Measurements from ENCODE around the gene FOXP1. TPM values are rescaled to one million over a fixed set of nuclear protein-coding genes. Genes with fewer than 3 reads are reported as not detected.

The FOXP1 gene
- total and polyA plus RNA-seq, 2 of the 13 experiments (the other 11 are each of a cell fraction or from before 2014, with no cell fraction given), result 40.4 to 59.0 TPM

- ATAC-seq (no peak), DNase-seq (ENCODE audit: low spot score) (no peak), FAIRE-seq (no peak)
- no peaks in the 10 kb centered on the region for H3K27me3 ChIP-seq (ENCODE audit: control insufficient read depth in 1 of 2, insufficient read depth in 2 of 2, low read length in 2 of 2)
- H2AFZ ChIP-seq (ENCODE audit: low read length), result no peak overlapping the region
- peaks cover 63% of the 10 kb centered on the region for H3K79me2 ChIP-seq (ENCODE audit: insufficient read depth, low read length)
- peaks cover 2 to 4% of the 10 kb centered on the region in 2 experiments; a peak in 1 of 5 replicates for H3K36me3 ChIP-seq (replicated peaks in 1 of 2; ENCODE audit: control insufficient read depth in 1 of 2, insufficient read depth in 2 of 2, low read length in 2 of 2)
- TF ChIP-seq KLF9 (CRISPR knock-in tag; IDR thresholded peaks at IDR 0.05; ENCODE audit: low read depth), result 0 out of 2 replicates have a peak, but pooled peaks have one; percentile 10
- no peak for TF ChIP-seq ZNF678 (CRISPR knock-in tag; IDR thresholded peaks at IDR 0.05)
- 0 out of 2 replicates have a peak, but pooled peaks have one; percentile 33 for TF ChIP-seq TGIF2 (CRISPR knock-in tag; IDR thresholded peaks at IDR 0.05)
- no peak for TF ChIP-seq GLI4 (CRISPR knock-in tag; IDR thresholded peaks at IDR 0.05; ENCODE audit: borderline replicate concordance)
- intact Hi-C loops (cut with micrococcal nuclease; ENCODE audit: unreplicated experiment), result loop anchor here (2.0 to 10.0 kb wide), 6 partner anchors 34 to 514 kb away; no protein-coding TSS in a partner anchor
- H3K9me3 ChIP-seq (ENCODE audit: low read length), result no peaks in the 10 kb centered on the region
- ChIA-PET CTCF (ENCODE audit: low intra/inter-chr PET ratio, low total read pairs) (no interaction called here), POLR2A (interaction anchor here (0.7 to 1.2 kb wide), 2 partner anchors 35 to 131 kb away, joined by 3 read pairs; no protein-coding TSS in a partner anchor)
- in situ Hi-C loops (cut with HindIII; ENCODE audit: extremely low pct_ligation_motif_present, low pct_unique_long_range_greater_than_20kb), result loop anchor here (5.0 to 10.0 kb wide), 2 partner anchors 274 to 526 kb away; no protein-coding TSS in a partner anchor
- BruUV-seq (replicated peaks), result no TSS peak
- H3K4me3 ChIP-seq (replicated peaks in 1 of 3; ENCODE audit: insufficient read depth in 1 of 3, low read depth in 2 of 3, low read length in 3 of 3), result peak overlapping the region; percentile 91 to 97 (median 95)
- peak overlapping the region; percentile 96 for H3K9ac ChIP-seq (ENCODE audit: insufficient read depth, low read depth, low read length)
- H3K4me2 ChIP-seq (ENCODE audit: low read depth, low read length), result peak overlapping the region; percentile 82
- 2% methylated on average over 17 of the region's 17 CpGs for WGBS (ENCODE audit: low lambda C conversion rate)
- peak overlapping the region; percentile 97 for H3K27ac ChIP-seq (ENCODE audit: extremely low read length, insufficient read depth, low read length)
- H3K4me1 ChIP-seq (ENCODE audit: insufficient read depth, low read length), result peaks cover 63% of the 10 kb centered on the region
- H4K20me1 ChIP-seq (ENCODE audit: insufficient read depth, low read length), result no peaks in the 10 kb centered on the region; the same call in 1 of the 2 replicates
These were observed 2.7 kb downstream of the FOXP1 start for GRCh38 chr3:71580636-71581456.

- Histone ChIP-seq H3K79me2 (ENCODE audit: insufficient read depth, low read length) (peaks cover 68% of the 10 kb centered on the region), H3K27ac (ENCODE audit: extremely low read length, insufficient read depth, low read length) (peak overlapping the region; percentile 97)
- WGBS (ENCODE audit: low lambda C conversion rate), result 0% methylated on average over 4 of the region's 4 CpGs
- TF ChIP-seq RBM39 (IDR thresholded peaks at IDR 0.05; ENCODE audit: low read depth, low read length, poor library complexity, severe bottlenecking) (no peak), AKAP8 (CRISPR knock-in tag; IDR thresholded peaks at IDR 0.05) (no peak), HBP1 (CRISPR knock-in tag; IDR thresholded peaks at IDR 0.05; ENCODE audit: low read depth) (0 out of 2 replicates have a peak, but pooled peaks have one; percentile 46), JUN (CRISPR knock-in tag; IDR thresholded peaks at IDR 0.05) (no peak), ZNF337 (CRISPR knock-in tag; IDR thresholded peaks at IDR 0.05; ENCODE audit: borderline replicate concordance, low read depth) (no peak), ZC3H4 (CRISPR knock-in tag; IDR thresholded peaks at IDR 0.05; ENCODE audit: borderline replicate concordance) (no peak), ZBTB7B (CRISPR knock-in tag; IDR thresholded peaks at IDR 0.05) (no peak), E2F1 (CRISPR knock-in tag; IDR thresholded peaks at IDR 0.05) (no peak), ZNF878 (CRISPR knock-in tag; IDR thresholded peaks at IDR 0.05) (no peak; the same call in 1 of the 2 replicates), ZNF674 (CRISPR knock-in tag; IDR thresholded peaks at IDR 0.05; ENCODE audit: low read depth) (no peak)
These were observed 3.6 kb downstream of the FOXP1 start for GRCh38 chr3:71579935-71580406.

More at GRCh38 chr3:71579935-71580406, 3.6 kb downstream of the FOXP1 start:
- CTCF ChIA-PET (ENCODE audit: low intra/inter-chr PET ratio, low total read pairs), result no interaction called here
- peak overlapping the region; percentile 30 to 97 (median 91); a peak in 5 of 6 replicates for H3K4me3 ChIP-seq (replicated peaks in 1 of 3; ENCODE audit: insufficient read depth in 1 of 3, low read depth in 2 of 3, low read length in 3 of 3)
- H3K36me3 ChIP-seq (replicated peaks in 1 of 2; ENCODE audit: control insufficient read depth in 1 of 2, insufficient read depth in 2 of 2, low read length in 2 of 2), result peaks cover 4 to 5% of the 10 kb centered on the region in 2 experiments; a peak in 4 of 5 replicates
- H3K9ac ChIP-seq (ENCODE audit: insufficient read depth, low read depth, low read length), result peak overlapping the region; percentile 96
- FAIRE-seq, result peak; percentile 97
- in situ Hi-C loops (cut with HindIII; ENCODE audit: extremely low pct_ligation_motif_present, low pct_unique_long_range_greater_than_20kb), result loop anchor here (5.0 to 10.0 kb wide), 2 partner anchors 273 to 525 kb away; no protein-coding TSS in a partner anchor
- H3K4me2 ChIP-seq (ENCODE audit: low read depth, low read length), result peak overlapping the region; percentile 82
- POLR2A ChIA-PET, result interaction anchor here (0.5 to 1.2 kb wide), 6 partner anchors 34 to 427 kb away, joined by 3 read pairs; no protein-coding TSS in a partner anchor
- peaks cover 63% of the 10 kb centered on the region for H3K4me1 ChIP-seq (ENCODE audit: insufficient read depth, low read length)
- intact Hi-C loops (cut with micrococcal nuclease; ENCODE audit: unreplicated experiment), result loop anchor here (2.0 to 10.0 kb wide), 6 partner anchors 33 to 513 kb away; no protein-coding TSS in a partner anchor
- no peaks in the 10 kb centered on the region; the same call in 1 of the 2 replicates for H4K20me1 ChIP-seq (ENCODE audit: insufficient read depth, low read length)
- peak; percentile 71 for ATAC-seq
- BruUV-seq (replicated peaks), result no TSS peak
- DNase-seq (ENCODE audit: low spot score), result peak; percentile 94
- no peaks in the 10 kb centered on the region for H3K27me3 ChIP-seq (ENCODE audit: control insufficient read depth in 1 of 2, insufficient read depth in 2 of 2, low read length in 2 of 2)
- H2AFZ ChIP-seq (ENCODE audit: low read length), result no peak overlapping the region
- no peaks in the 10 kb centered on the region for H3K9me3 ChIP-seq (ENCODE audit: low read length)
